WTC11 (cell line): ENCODE data around the gene PTPRT. TPM values are rescaled to one million over a fixed set of nuclear protein-coding genes. Genes with fewer than 3 reads are reported as not detected.

ENCODE experiments used
- ATAC-seq: fragments of 200-7000 bp; cut with Tn5 transposase; 2 replicates; pipeline ENCODE4 v1.10.0; 2021; ENCODE audit warnings: mild to moderate bottlenecking, moderate library complexity
- CTCF ChIA-PET: fragments of 300-600 bp; sonication (Branson Sonifier 250); formaldehyde crosslinking; loops from one replicate; lab custom pipeline; 2021; ENCODE audit warnings: antibody characterized with exemption; lab: Charles Lee
- POLR2A ChIA-PET: fragments of 350-600 bp; sonication (Branson Sonifier 250); formaldehyde crosslinking; loops from one replicate; lab custom pipeline; 2021; ENCODE audit warnings: antibody characterized with exemption; lab: Charles Lee
- DNase-seq: peaks from one replicate; pipeline ENCODE4 v3.0.0; 2021; ENCODE audit warnings: low spot score
- H3K27ac Mint-ChIP-seq: 2 replicates; pipeline ENCODE4 v1.8.0; 2021; ENCODE audit warnings: mixed read lengths
- H3K27me3 Mint-ChIP-seq: 2 replicates; pipeline ENCODE4 v1.8.0; 2021; ENCODE audit warnings: low read depth, mild to moderate bottlenecking, moderate library complexity, mixed read lengths
- H3K36me3 Mint-ChIP-seq: 2 replicates; pipeline ENCODE4 v1.8.0; 2021; ENCODE audit warnings: mixed read lengths
- H3K4me1 Mint-ChIP-seq: 2 replicates; pipeline ENCODE4 v1.8.0; 2022; ENCODE audit warnings: mixed read lengths
- H3K4me3 Mint-ChIP-seq: 2 replicates; pipeline ENCODE4 v1.8.0; 2021; ENCODE audit warnings: mild to moderate bottlenecking, moderate library complexity, mixed read lengths
- H3K9me3 Mint-ChIP-seq: 2 replicates; pipeline ENCODE4 v1.8.0; 2021; ENCODE audit warnings: mixed read lengths
- AR ChIP-seq: fragments of 250-450 bp; sonication (Bioruptor Pico); IDR thresholded peaks from 2 replicates; pipeline ENCODE4 v1.9.0; 2021; ENCODE audit warnings: mild to moderate bottlenecking
- CTCF ChIP-seq: fragments of 200-600 bp; IDR thresholded peaks from 2 replicates; pipeline ENCODE4 v1.8.0; 2022; ENCODE audit warnings: antibody characterized with exemption
- E2F5 ChIP-seq: sonication (generic); formaldehyde crosslinking; IDR thresholded peaks from 2 replicates; pipeline ENCODE4 v1.8.1; 2022; ENCODE audit warnings: mild to moderate bottlenecking, moderate library complexity, missing genetic modification reagents
- FOXK1 ChIP-seq: sonication (generic); formaldehyde crosslinking; IDR thresholded peaks from 2 replicates; pipeline ENCODE4 v1.8.0; 2022; ENCODE audit warnings: mild to moderate bottlenecking, moderate library complexity, missing genetic modification reagents
- IRF1 ChIP-seq: sonication (generic); formaldehyde crosslinking; IDR thresholded peaks from 2 replicates; pipeline ENCODE4 v1.8.0; 2023; ENCODE audit warnings: missing genetic modification reagents
- JUN ChIP-seq: sonication (generic); formaldehyde crosslinking; IDR thresholded peaks from 2 replicates; pipeline ENCODE4 v1.8.0; 2023; ENCODE audit warnings: mild to moderate bottlenecking, missing genetic modification reagents
- NFE2L1 ChIP-seq: sonication (generic); formaldehyde crosslinking; IDR thresholded peaks from 2 replicates; pipeline ENCODE4 v1.8.1; 2023; ENCODE audit warnings: missing genetic modification reagents
- PREB ChIP-seq: sonication (generic); formaldehyde crosslinking; IDR thresholded peaks from 2 replicates; pipeline ENCODE4 v1.8.1; 2022; ENCODE audit warnings: mild to moderate bottlenecking, missing genetic modification reagents, moderate library complexity, borderline replicate concordance
- RORB ChIP-seq: fragments of 250-450 bp; sonication (Bioruptor Pico); IDR thresholded peaks from 2 replicates; pipeline ENCODE4 v1.9.0; 2021; ENCODE audit warnings: mild to moderate bottlenecking
- SOX15 ChIP-seq: fragments of 250-450 bp; sonication (Bioruptor Pico); IDR thresholded peaks from 2 replicates; pipeline ENCODE4 v1.9.0; 2021; ENCODE audit warnings: mild to moderate bottlenecking
- TEAD1 ChIP-seq: sonication (generic); formaldehyde crosslinking; IDR thresholded peaks from 2 replicates; pipeline ENCODE4 v1.8.0; 2022; ENCODE audit warnings: mild to moderate bottlenecking, missing genetic modification reagents
- TEAD4 ChIP-seq: sonication (generic); formaldehyde crosslinking; IDR thresholded peaks from 2 replicates; pipeline ENCODE4 v1.8.0; 2022; ENCODE audit warnings: mild to moderate bottlenecking, missing genetic modification reagents
- USF2 ChIP-seq: sonication (generic); formaldehyde crosslinking; IDR thresholded peaks from 2 replicates; pipeline ENCODE4 v1.8.1; 2023; ENCODE audit warnings: mild to moderate bottlenecking, missing genetic modification reagents, moderate library complexity
- ZBTB21 ChIP-seq: sonication (generic); formaldehyde crosslinking; IDR thresholded peaks from 2 replicates; pipeline ENCODE4 v1.8.1; 2023; ENCODE audit warnings: mild to moderate bottlenecking, missing genetic modification reagents, borderline replicate concordance
- ZNF396 ChIP-seq: fragments of 250-450 bp; sonication (Bioruptor Pico); IDR thresholded peaks from 2 replicates; pipeline ENCODE4 v1.8.0; 2021; ENCODE audit warnings: mild to moderate bottlenecking, moderate library complexity, borderline replicate concordance
- ZNF425 ChIP-seq: fragments of 250-450 bp; sonication (Bioruptor Pico); conservative IDR thresholded peaks from 2 replicates; pipeline ENCODE4 v1.9.0; 2021; ENCODE audit warnings: mild to moderate bottlenecking
- total RNA-seq: library from RNA; stranded (reverse); gene quantifications from 3 replicates; pipeline ENCODE4 v1.2.3, GENCODE V29; 2021

PTPRT gene
- total RNA-seq, 1 experiment from 2014 or later = 1.1 TPM

GRCh38 chr20:43209831-43210230, 20.1 kb upstream of the PTPRT start:
- DNase-seq (no peak), ATAC-seq (no peak)
- Mint-ChIP-seq H3K27me3 (peaks cover 3% of the 10 kb centered on the region; the same call in 1 of the 2 replicates), H3K4me3 (no peak overlapping the region), H3K27ac (no peak overlapping the region), H3K9me3 (peaks cover 13% of the 10 kb centered on the region), H3K4me1 (peaks cover 8% of the 10 kb centered on the region; the same call in 1 of the 2 replicates), H3K36me3 (no peaks in the 10 kb centered on the region)
- TF ChIP-seq FOXK1 (CRISPR knock-in tag) (no peak), TEAD1 (CRISPR knock-in tag) (no peak)
- ChIA-PET POLR2A (no interaction called here), CTCF (no interaction called here)

- H3K9me3 Mint-ChIP-seq = peaks cover 17% of the 10 kb centered on the region
- DNase-seq (no peak), ATAC-seq (no peak)
- H3K4me1 Mint-ChIP-seq = peaks cover 5% of the 10 kb centered on the region
- POLR2A ChIA-PET = no interaction called here
- no peak overlapping the region for H3K4me3 Mint-ChIP-seq
- H3K27ac Mint-ChIP-seq = no peak overlapping the region
- H3K36me3 Mint-ChIP-seq = no peaks in the 10 kb centered on the region
- CTCF ChIA-PET = interaction anchor here (0.6 to 1.7 kb wide), 9 partner anchors 10 to 1343 kb away, joined by 3 to 8 read pairs (median 4); no protein-coding TSS in a partner anchor
- no peak for TF ChIP-seq RORB
- TF ChIP-seq CTCF = 0 out of 2 replicates have a peak, but pooled peaks have one; percentile 14
- H3K27me3 Mint-ChIP-seq = peaks cover 10% of the 10 kb centered on the region
Measured at GRCh38 chr20:43205699-43206098, 16.0 kb upstream of the PTPRT start.

- TF ChIP-seq JUN (CRISPR knock-in tag) = no peak
- no peak for TF ChIP-seq ZBTB21 (CRISPR knock-in tag)
- no peak for TF ChIP-seq AR (CRISPR knock-in tag)
- no peak for TF ChIP-seq NFE2L1 (CRISPR knock-in tag)
- no peak for TF ChIP-seq USF2 (CRISPR knock-in tag)
- TF ChIP-seq SOX15 = no peak
- TF ChIP-seq PREB (CRISPR knock-in tag) = no peak
- TF ChIP-seq TEAD1 (CRISPR knock-in tag) = no peak
- no peaks in the 10 kb centered on the region for H3K36me3 Mint-ChIP-seq
- H3K4me3 Mint-ChIP-seq = no peak overlapping the region
- H3K9me3 Mint-ChIP-seq = peaks cover 20% of the 10 kb centered on the region
- DNase-seq = no peak
- ATAC-seq = no peak
- H3K27me3 Mint-ChIP-seq = peaks cover 38% of the 10 kb centered on the region
- ChIA-PET POLR2A (no interaction called here), CTCF (no interaction called here)
- peaks cover 16% of the 10 kb centered on the region for H3K4me1 Mint-ChIP-seq
- H3K27ac Mint-ChIP-seq = no peak overlapping the region
Measured at GRCh38 chr20:43202100-43202499, 12.4 kb upstream of the PTPRT start.

- peaks cover 7% of the 10 kb centered on the region for H3K9me3 Mint-ChIP-seq
- CTCF ChIA-PET = interaction anchor here (0.7 to 1.1 kb wide), 3 partner anchors 10 to 210 kb away, joined by 4 to 7 read pairs (median 4); no protein-coding TSS in a partner anchor
- TF ChIP-seq ZNF396 (no peak), TEAD1 (CRISPR knock-in tag) (no peak), ZNF425 (CRISPR knock-in tag) (no peak), IRF1 (CRISPR knock-in tag) (no peak), E2F5 (CRISPR knock-in tag) (no peak), TEAD4 (no peak)
Measured at GRCh38 chr20:43198607-43199006, 8.9 kb upstream of the PTPRT start.

More at GRCh38 chr20:43198607-43199006, 8.9 kb upstream of the PTPRT start:
- POLR2A ChIA-PET = no interaction called here
- no peaks in the 10 kb centered on the region for H3K36me3 Mint-ChIP-seq
- ATAC-seq (peak; percentile 85), DNase-seq (peak; percentile 34)
- H3K4me3 Mint-ChIP-seq = no peak overlapping the region
- H3K27ac Mint-ChIP-seq = no peak overlapping the region
- peaks cover 45% of the 10 kb centered on the region for H3K27me3 Mint-ChIP-seq
- H3K4me1 Mint-ChIP-seq = peaks cover 16% of the 10 kb centered on the region
